HG03460 (cell line): Measurements from ENCODE around the gene ATIC.
"Not testable (repeated sequence)": the region's sequence is repeated elsewhere in the genome, so short reads cannot be mapped to it uniquely, and the experiment has no call there.

Experiments used
- ATAC-seq: cut with Tn5 transposase; IDR thresholded peaks from one replicate; pipeline ENCODE4 v1.9.1; 2021; ENCODE audit not compliant: unreplicated experiment

Gene ATIC

GRCh38 chr2:215360059-215360458 is 48.2 kb downstream of the ATIC start:
- ATAC-seq = not testable (repeated sequence)

GRCh38 chr2:215360596-215360995 is 48.7 kb downstream of the ATIC start:
- no peak for ATAC-seq

GRCh38 chr2:215361211-215361875 is 49.5 kb downstream of the ATIC start:
- ATAC-seq = no peak

DNA sequence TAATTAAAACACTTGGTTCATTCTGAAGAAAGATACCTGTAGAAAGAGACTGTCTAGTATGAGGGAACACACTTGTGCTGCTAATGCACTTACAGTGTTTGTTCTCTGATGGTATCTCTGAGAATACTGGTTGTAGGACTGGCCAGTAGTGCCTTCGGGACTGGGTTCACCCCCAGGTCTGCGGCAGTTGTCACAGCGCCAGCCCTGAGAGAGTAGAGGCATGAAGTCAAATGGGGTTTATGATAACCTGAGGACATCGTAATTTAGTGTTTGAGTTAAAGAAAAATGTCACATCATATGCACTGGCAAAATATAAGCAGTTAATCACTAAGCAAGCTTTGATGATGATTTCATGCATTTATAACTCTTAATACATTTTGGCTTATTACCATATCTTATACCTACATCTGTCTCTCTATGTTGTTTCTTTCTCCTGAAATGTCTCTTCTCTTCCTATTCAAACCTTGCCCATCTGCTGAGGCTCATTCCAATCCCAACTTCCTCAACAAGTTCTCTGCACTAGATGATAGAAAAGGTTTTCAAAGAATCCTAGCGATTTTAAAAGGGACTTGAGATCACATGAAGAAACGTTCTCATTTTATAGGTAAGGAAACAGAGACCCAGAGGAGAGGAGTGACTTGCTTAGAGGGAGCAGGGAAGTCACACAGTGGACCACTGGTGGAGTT is 50.2 kb downstream of the ATIC start:
- no peak for ATAC-seq

- no peak for ATAC-seq
These were observed 50.7 kb downstream of the ATIC start for GRCh38 chr2:215362562-215362904.

- no peak for ATAC-seq
These were observed 51.2 kb downstream of the ATIC start for GRCh38 chr2:215363039-215363438.

DNA sequence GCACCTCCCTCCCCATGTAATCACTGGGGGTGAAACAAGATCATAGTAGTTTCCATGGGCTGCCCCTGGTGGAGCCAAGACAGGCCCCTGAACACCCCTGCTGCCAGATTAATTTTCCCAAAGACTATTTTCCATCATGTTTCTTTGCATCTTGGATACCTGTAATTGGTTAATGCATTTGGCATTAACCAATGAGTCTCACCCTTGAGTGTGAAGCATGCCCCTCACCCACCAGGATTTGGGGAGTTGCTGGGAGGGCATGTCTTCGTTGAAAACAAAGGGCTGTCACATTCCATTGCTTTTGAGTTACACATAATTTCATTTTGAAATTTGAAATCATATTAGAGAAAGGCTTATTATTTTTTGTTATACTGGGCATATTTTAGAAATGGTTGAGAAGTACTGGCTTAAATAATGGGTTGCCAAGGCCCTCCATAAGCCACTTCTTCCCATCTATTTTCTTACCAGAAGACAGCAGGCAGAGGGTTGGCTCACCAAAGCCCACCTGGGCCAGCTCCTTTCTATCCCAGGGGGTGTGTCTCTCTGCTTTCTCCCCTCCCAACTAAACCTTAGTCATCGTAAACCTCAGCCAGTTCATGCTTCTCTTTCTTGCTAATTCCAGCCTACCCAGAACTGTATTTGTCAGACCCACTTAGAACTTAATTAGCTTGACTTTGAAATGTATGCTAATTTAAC is 51.8 kb downstream of the ATIC start:
- no peak for ATAC-seq

- ATAC-seq = no peak
These were observed 52.6 kb downstream of the ATIC start for GRCh38 chr2:215364157-215365155.

GRCh38 chr2:215365184-215365658 is 53.4 kb downstream of the ATIC start:
- ATAC-seq = no peak

DNA sequence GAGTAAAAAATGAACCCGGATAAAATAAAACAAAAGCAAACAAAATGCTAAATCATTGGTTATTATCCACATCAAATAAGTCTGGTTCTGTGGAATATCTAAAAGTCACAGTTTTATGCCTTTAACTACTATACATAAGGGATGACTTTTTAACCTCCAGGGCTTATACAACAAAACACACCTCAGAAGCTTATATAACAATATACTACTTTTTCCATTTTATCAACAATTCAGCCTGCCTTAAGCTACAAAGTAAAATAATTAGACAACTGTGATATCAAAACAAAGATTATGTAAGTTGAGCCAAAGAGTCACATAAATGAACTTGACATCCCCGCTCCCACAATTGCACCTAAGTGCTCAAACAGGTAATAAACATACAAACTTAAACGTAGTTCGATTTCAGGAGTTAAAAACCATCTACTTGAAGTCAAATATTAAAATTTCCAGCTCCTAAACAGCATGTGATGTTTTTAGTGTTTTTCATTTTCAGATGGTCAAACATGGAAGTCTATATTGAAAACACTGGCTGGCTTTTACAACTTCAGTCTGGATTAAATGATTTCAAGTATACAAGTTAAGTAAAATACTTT is 54.7 kb downstream of the ATIC start:
- no peak for ATAC-seq

- ATAC-seq = no peak
These were observed 56.0 kb downstream of the ATIC start for GRCh38 chr2:215367662-215368492.

- no peak for ATAC-seq
These were observed 56.6 kb downstream of the ATIC start for GRCh38 chr2:215368493-215368809.

GRCh38 chr2:215369181-215369760 is 57.4 kb downstream of the ATIC start:
- no peak for ATAC-seq

DNA sequence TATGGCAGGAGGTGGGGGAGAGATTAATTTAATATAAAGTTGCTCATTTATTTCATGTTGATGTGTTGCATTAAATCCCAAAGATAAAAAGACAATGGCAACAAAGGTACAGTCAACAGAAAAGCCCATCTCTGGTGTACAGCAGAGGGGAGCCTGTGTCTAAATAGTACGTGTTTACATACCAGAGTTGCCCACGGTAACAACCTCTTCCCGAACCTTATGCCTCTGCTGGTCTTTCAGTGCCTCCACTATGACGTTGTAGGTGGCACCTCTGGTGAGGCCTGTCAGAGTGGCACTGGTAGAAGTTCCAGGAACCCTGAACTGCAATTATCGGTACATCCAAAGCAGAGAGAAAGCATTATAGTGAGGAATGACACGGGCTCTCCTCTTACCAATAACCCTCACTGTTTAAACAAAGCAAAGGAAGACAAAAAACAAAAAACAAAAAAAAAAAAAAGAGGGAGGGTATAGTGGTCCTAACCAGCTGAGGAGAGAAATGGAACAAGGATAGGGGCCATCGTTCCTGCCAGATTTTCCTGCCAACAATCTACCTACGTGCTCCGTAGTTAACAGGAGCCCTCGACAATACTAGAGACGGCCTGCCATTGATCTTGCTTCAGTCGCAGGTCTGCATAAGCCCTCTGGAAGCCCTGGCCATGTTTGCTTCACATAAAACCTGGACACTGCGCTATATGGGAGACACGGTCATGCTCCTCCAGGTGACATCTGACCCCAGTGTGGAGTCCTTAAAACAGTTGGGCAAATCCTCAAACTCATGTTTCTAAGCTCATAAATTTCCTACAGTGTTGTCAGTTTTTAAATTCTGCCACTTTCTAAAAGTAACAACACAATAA is 58.5 kb downstream of the ATIC start:
- ATAC-seq = no peak

DNA sequence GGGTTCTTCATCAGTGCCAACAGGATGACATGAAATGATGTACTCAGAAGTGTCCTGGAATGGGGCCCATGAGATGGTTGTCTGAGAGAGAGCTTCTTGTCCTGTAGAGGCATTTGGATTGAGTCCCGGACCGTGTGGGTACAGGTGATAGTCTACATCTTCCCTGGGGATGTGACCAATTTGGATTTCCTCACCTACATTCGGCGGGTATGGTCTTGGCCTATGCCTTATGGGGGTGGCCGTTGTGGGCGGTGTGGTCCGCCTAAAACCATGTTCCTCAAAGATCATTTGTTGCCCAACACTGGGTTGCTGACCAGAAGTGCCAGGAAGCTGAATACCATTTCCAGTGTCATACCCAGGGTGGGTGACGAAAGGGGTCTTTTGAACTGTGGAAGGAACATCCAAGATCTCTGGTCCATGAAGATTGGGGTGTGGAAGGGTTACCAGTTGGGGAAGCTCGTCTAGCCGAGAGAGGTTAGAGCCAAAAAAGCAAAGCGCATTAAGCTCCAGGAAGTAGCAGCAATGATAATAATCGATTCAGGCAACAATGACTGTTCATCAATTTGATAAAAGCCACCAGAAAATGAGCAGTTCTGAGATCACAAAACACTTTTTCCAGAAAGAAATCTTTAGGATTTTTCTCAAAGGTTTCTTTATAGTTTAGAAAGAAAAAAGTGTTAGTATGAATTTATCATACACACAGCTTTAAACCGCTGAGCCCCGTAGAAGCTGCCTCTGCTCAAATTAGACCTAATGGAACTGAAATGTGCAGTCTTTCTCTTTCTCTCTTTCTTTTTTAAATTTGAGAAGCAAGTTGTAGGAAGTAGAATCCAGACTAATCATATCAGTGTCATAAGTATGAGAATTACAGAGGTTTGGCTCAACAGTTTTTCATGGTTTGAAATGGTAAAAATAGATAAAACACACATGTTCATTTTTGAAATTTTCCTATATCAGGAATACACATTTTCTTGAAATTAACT is 60.3 kb downstream of the ATIC start:
- no peak for ATAC-seq

DNA sequence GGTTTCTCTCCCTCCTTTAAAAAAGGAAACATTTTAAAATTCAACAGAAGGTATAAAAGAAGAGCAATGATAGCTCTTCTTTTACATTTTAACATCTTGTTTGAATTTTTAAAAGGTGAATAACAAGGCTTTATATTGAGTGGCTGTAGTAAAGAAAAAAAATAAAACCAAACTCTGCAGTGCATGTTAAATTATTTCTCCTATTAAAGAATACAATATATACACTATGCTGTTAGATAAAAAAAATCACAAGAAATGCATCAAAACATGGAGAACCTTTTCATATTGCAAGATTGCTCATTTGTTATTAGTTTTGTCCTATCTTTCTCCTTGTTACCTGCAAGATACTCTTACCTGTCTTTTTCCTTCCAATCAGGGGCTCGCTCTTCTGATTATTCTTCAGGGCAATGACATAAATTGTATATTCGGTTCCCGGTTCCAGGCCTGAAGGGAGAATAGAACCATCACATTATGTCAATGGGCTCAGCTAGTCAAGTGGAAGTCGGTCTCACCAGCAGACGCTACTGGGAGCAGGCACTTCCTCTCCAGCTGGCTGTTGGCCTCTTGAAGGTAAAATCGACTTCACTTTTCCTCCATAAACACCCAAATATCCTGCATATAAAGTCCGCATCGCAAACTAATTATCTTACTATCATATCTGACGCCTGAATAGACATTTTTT is 61.2 kb downstream of the ATIC start:
- ATAC-seq = no peak

DNA sequence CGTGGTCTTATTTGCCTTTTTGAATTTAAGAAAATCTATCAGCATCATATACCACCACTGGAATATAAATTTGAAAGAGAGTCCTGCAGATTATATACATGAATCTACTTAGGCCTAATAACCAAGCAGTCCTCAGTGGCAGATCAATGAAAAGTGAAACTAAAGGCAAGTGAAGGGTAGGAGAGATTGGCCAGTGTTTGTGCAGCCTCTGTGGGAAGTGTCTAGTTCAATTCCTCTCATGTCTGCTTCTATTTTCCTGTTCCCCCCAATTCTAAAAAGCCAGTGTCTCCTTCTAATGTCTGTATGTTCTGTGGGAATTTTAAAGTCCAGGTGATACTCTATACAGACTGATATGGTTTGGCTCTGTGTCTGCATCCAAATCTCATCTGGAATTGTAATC is 62.1 kb downstream of the ATIC start:
- no peak for ATAC-seq
